K562 (cell line): ENCODE data around the gene APOL3. TPM values are rescaled to one million over a fixed set of nuclear protein-coding genes. Genes with fewer than 3 reads are reported as not detected.
A peak's percentile ranks its signal among the peaks of the same experiment; 100 is the strongest.

Experiments used
- ATAC-seq: fragments of 200-7000 bp; cut with Tn5 transposase; 3 replicates; pipeline ENCODE4 v1.9.1; 2020; ENCODE audit warnings: moderate library complexity
- BruUV-seq: library from RNA; stranded (reverse); fragments of 400-500 nt; replicated peaks from 2 replicates; lab custom pipeline; 2021; lab: Mats Ljungman, UMichigan
- CTCF ChIA-PET: fragments of 300-600 bp; formaldehyde crosslinking; extraction: SDS; loops from one replicate; lab custom pipeline; 2021; ENCODE audit warnings: low intra/inter-chr PET ratio; lab: Yijun Ruan, JAX
- POLR2A ChIA-PET: fragments of 300-600, 350-650 bp; sonication (Branson Sonifier 250); formaldehyde crosslinking; extraction: SDS; loops from one replicate; lab custom pipeline; 2021; ENCODE audit warnings: antibody characterized with exemption, inconsistent platforms; lab: Yijun Ruan, JAX
- DNase-seq, 4 experiments: peaks; one replicate each; pipeline versions ENCODE4 v3.0.0 to v3.0.0-alpha.2; 2011 to 2018; ENCODE audit warnings: low spot score in 3 of 4, mixed read lengths in 3 of 4; ENCODE audit errors: extremely low read depth in 1 of 4
- FAIRE-seq: peaks from 2 replicates; lab custom pipeline; 2011; peaks lifted over from hg19 to GRCh38; lab: Jason Lieb, UNC
- H2AFZ ChIP-seq: 2 replicates; pipeline ENCODE4 v1.6.0; 2011; ENCODE audit warnings: low read depth, low read length, control low read depth, inconsistent platforms
- H3K27ac ChIP-seq: fragments of 200-600 bp; 3 replicates; pipeline ENCODE4 v1.8.0; 2011; ENCODE audit warnings: low read depth, mild to moderate bottlenecking, control low read depth, inconsistent platforms, low read length, moderate library complexity, mixed read lengths; ENCODE audit errors: extremely low read depth
- H3K27me3 ChIP-seq, 2 experiments: fragments of 300-600 bp in 1 of 2; 2 replicates in 1 of 2; 3 replicates in 1 of 2; pipeline versions ENCODE4 v1.6.0 to v1.8.0; 2011; ENCODE audit warnings: inconsistent platforms in 2 of 2, low read length in 2 of 2, mild to moderate bottlenecking in 1 of 2, mixed read lengths in 1 of 2, moderate library complexity in 1 of 2; ENCODE audit not compliant: control insufficient read depth in 2 of 2, insufficient read depth in 2 of 2
- H3K36me3 ChIP-seq: fragments of 300-600 bp; 3 replicates; pipeline ENCODE4 v1.8.0; 2011; ENCODE audit warnings: mild to moderate bottlenecking, low read length, inconsistent platforms; ENCODE audit not compliant: control insufficient read depth, insufficient read depth
- H3K4me1 ChIP-seq, 2 experiments: fragments of 200-600 bp in 1 of 2; replicated peaks in 1 of 2; 2 replicates in 1 of 2; 3 replicates in 1 of 2; pipeline versions ENCODE4 v1.5.1 to v1.8.0; 2011; ENCODE audit warnings: inconsistent platforms in 2 of 2, low read length in 2 of 2, mild to moderate bottlenecking in 1 of 2, mixed read lengths in 1 of 2, moderate library complexity in 1 of 2; ENCODE audit not compliant: control insufficient read depth in 2 of 2, insufficient read depth in 2 of 2
- H3K4me2 ChIP-seq: 2 replicates; pipeline ENCODE4 v1.6.1; 2011; ENCODE audit warnings: low read length, control low read depth, inconsistent platforms, mixed read lengths; ENCODE audit not compliant: insufficient read depth
- H3K4me3 ChIP-seq: fragments of 200-600 bp; sonication (generic), shearing (Covaris generic); 2 replicates; pipeline ENCODE4 v1.5.1; 2016; ENCODE audit warnings: control low read depth, inconsistent platforms
- H3K79me2 ChIP-seq: fragments of 200-600 bp; 3 replicates; pipeline ENCODE4 v1.8.0; 2011; ENCODE audit warnings: low read length, inconsistent platforms; ENCODE audit not compliant: control insufficient read depth, insufficient read depth
- H3K9ac ChIP-seq, 2 experiments: 2 replicates each; pipeline versions ENCODE4 v1.6.0 to v1.6.1; 2011; ENCODE audit warnings: low read depth in 2 of 2, low read length in 2 of 2, control low read depth in 1 of 2, inconsistent platforms in 1 of 2, mild to moderate bottlenecking in 1 of 2, mixed read lengths in 1 of 2; ENCODE audit not compliant: insufficient read depth in 1 of 2
- H3K9me1 ChIP-seq: one replicate; pipeline ENCODE4 v1.6.0; 2011; ENCODE audit warnings: inconsistent platforms, mild to moderate bottlenecking, low read length, moderate library complexity; ENCODE audit not compliant: control insufficient read depth, insufficient read depth
- H3K9me3 ChIP-seq: replicated peaks from 2 replicates; pipeline ENCODE4 v1.5.1; 2011; ENCODE audit warnings: low read depth, low read length, inconsistent platforms; ENCODE audit not compliant: control insufficient read depth, insufficient read depth
- H4K20me1 ChIP-seq: replicated peaks from 2 replicates; pipeline ENCODE4 v1.6.1; 2011; ENCODE audit warnings: low read length, inconsistent platforms, mixed read lengths; ENCODE audit not compliant: control insufficient read depth, insufficient read depth
- FOSL1 ChIP-seq: fragments of 200-800 bp; sonication (Bioruptor generic); conservative IDR thresholded peaks from 2 replicates; pipeline ENCODE4 v1.6.1; 2016; ENCODE audit warnings: missing genetic modification characterization, missing compliant biosample characterization
- GABPB2 ChIP-seq: fragments of 250-450 bp; sonication (Bioruptor Pico); conservative IDR thresholded peaks from 2 replicates; pipeline ENCODE4 v1.5.1; 2021; ENCODE audit warnings: mild to moderate bottlenecking
- ZNF165 ChIP-seq: fragments of 250-450 bp; sonication (Bioruptor Pico); IDR thresholded peaks from 2 replicates; pipeline ENCODE4 v1.4.0; 2020; ENCODE audit warnings: borderline replicate concordance
- WGBS: fragments of 100-300 bp; shearing (Covaris generic); methylation state at CpG from one replicate; pipeline ENCODE4 v1.1.6; 2016; ENCODE audit warnings: low coverage, mixed read lengths; ENCODE audit not compliant: insufficient coverage; ENCODE audit errors: missing lambda C conversion rate; 5-methylcytosine and 5-hydroxymethylcytosine counted together
- in situ Hi-C: fragments of 300-500 bp; cut with MboI; formaldehyde crosslinking; loops from 4 replicates; pipeline ENCODE4 v1.15.0; 2018; ENCODE audit warnings: inconsistent platforms, mixed read lengths
- intact Hi-C: fragments of 100-400 bp; cut with micrococcal nuclease; formaldehyde crosslinking; loops from 2 replicates; pipeline ENCODE4 v1.14.2; 2022
- polyA plus RNA-seq, 8 experiments: library from polyadenylated mRNA; depleted of rRNA in 4 of 8; stranded (reverse) in 5 of 8; unstranded in 3 of 8; fragments of >200 nt; fragmentation: Nextera tagmentation in 2 of 8; fragmentation: Illumina TruSeq in 1 of 8; extraction: Ambion mirVana in 2 of 8; extraction: Trizol in 1 of 8; gene quantifications; 2 replicates each; pipeline versions ENCODE4 v1.2.1 to v1.2.3, GENCODE V29; 2011 to 2014; ENCODE audit warnings: inconsistent platforms in 1 of 8, missing spikeins in 1 of 8
- total RNA-seq, 7 experiments: library from RNA; depleted of rRNA in 6 of 7; stranded (reverse); fragments of >200 nt in 6 of 7; fragmentation: Illumina TruSeq in 2 of 7; extraction: Trizol in 2 of 7; gene quantifications; 2 replicates each; pipeline versions ENCODE4 v1.2.1 to v1.2.3, GENCODE V29; 2011 to 2021; ENCODE audit warnings: low replicate concordance in 1 of 7

The APOL3 gene
- total and polyA plus RNA-seq, 9 of the 15 experiments (the other 6 are each of a cell fraction or from before 2014, with no cell fraction given), result 0.25 to 1.1 (median 0.56) TPM; not detected in 1

- Histone ChIP-seq H3K27me3 (peaks cover 10 to 47% of the 10 kb centered on the region in 2 experiments; a peak in 3 of 5 replicates), H3K79me2 (no peaks in the 10 kb centered on the region), H3K36me3 (no peaks in the 10 kb centered on the region), H3K27ac (no peak overlapping the region), H3K9ac (no peak overlapping the region), H3K9me1 (no peaks in the 10 kb centered on the region), H3K9me3 (no peaks in the 10 kb centered on the region), H4K20me1 (no peaks in the 10 kb centered on the region), H3K4me2 (no peak overlapping the region), H2AFZ (no peak overlapping the region), H3K4me3 (no peak overlapping the region), H3K4me1 (no peaks in the 10 kb centered on the region)
- ChIA-PET POLR2A (interaction anchor here (0.6 to 1.1 kb wide), 3 partner anchors 65 to 210 kb away, joined by 3 read pairs; no protein-coding TSS in a partner anchor), CTCF (no interaction called here)
- DNase-seq, result no peak
- TF ChIP-seq ZNF165, result no peak
- 0 out of 2 replicates have a peak, but pooled peaks have one; percentile 27 for TF ChIP-seq FOSL1 (tag)
- intact Hi-C loops (no loop called here), in situ Hi-C loops (no loop called here)
- no peak for FAIRE-seq
- no peak for ATAC-seq
- 3% methylated on average over 5 of the region's 5 CpGs for WGBS
- no TSS peak for BruUV-seq
Measured at GRCh38 chr22:36136475-36136874, 24.1 kb downstream of the APOL3 start.

- no TSS peak for BruUV-seq
- no peak for FAIRE-seq
- H4K20me1 ChIP-seq, result no peaks in the 10 kb centered on the region
- CTCF ChIA-PET, result no interaction called here
- no peak overlapping the region for H2AFZ ChIP-seq
- no peaks in the 10 kb centered on the region for H3K9me3 ChIP-seq
- WGBS, result 3% methylated on average over 13 of the region's 16 CpGs
- TF ChIP-seq GABPB2, result no peak
- TF ChIP-seq, all 486 proteins: peak for 0
- POLR2A ChIA-PET, result interaction anchor here (0.6 kb wide), 1 partner anchor 181 kb away, joined by 3 read pairs; no protein-coding TSS in a partner anchor
- Histone ChIP-seq H3K79me2 (no peaks in the 10 kb centered on the region), H3K27me3 (peaks cover 17 to 48% of the 10 kb centered on the region in 2 experiments; a peak in 3 of 5 replicates), H3K4me3 (no peak overlapping the region), H3K4me2 (no peak overlapping the region), H3K9me1 (no peaks in the 10 kb centered on the region), H3K9ac (no peak overlapping the region), H3K27ac (no peak overlapping the region), H3K36me3 (no peaks in the 10 kb centered on the region), H3K4me1 (no peaks in the 10 kb centered on the region)
- DNase-seq (no peak), ATAC-seq (no peak)
- intact Hi-C loops, result no loop called here
- in situ Hi-C loops, result no loop called here
Measured at GRCh38 chr22:36135306-36135980, 25.1 kb downstream of the APOL3 start.
